Measurements from ENCODE around the gene POU2F1.

POU2F1 gene

GRCh38 chr1:167216809-167217208 lies 3.9 kb upstream of the POU2F1 start:
- no peak overlapping the region for H3K4ac ChIP-seq (ENCODE audit: low read length)
- no peak overlapping the region for H2BK5ac ChIP-seq (ENCODE audit: low read length)
- H2BK120ac ChIP-seq (ENCODE audit: low read depth, low read length) = no peak overlapping the region
- H3K4me3 ChIP-seq (ENCODE audit: low read length in 2 of 2) = no peak overlapping the region
- no peaks in the 10 kb centered on the region for H3K36me3 ChIP-seq (replicated peaks in 1 of 2; ENCODE audit: control insufficient read depth in 2 of 2, insufficient read depth in 2 of 2, low read length in 2 of 2)
- H2BK12ac ChIP-seq (ENCODE audit: low read length) = no peak overlapping the region
- DNase-seq (ENCODE audit: low spot score) = no peak
- no peak overlapping the region for H2AFZ ChIP-seq (ENCODE audit: low read length)
- no peak overlapping the region for H4K91ac ChIP-seq (ENCODE audit: low read depth, low read length, poor library complexity)
- H3K27me3 ChIP-seq (ENCODE audit: control insufficient read depth in 3 of 3, insufficient read depth in 3 of 3, low read depth in 1 of 3, low read length in 3 of 3) = peaks cover 0 to 14% (median 0%) of the 10 kb centered on the region in 3 experiments
- no peak overlapping the region for H2AK5ac ChIP-seq (ENCODE audit: low read depth, low read length)
- H3K18ac ChIP-seq (ENCODE audit: low read length) = no peak overlapping the region
- no peak overlapping the region for H3K14ac ChIP-seq (ENCODE audit: low read length)
- no peak overlapping the region for H3K9ac ChIP-seq (ENCODE audit: low read depth, low read length, poor library complexity)
- H3K9me3 ChIP-seq (replicated peaks in 1 of 2; ENCODE audit: control insufficient read depth in 2 of 2, insufficient read depth in 1 of 2, low read depth in 1 of 2, low read length in 2 of 2) = peaks cover 0 to 2% of the 10 kb centered on the region in 2 donors
- H2BK15ac ChIP-seq (ENCODE audit: low read length) = no peak overlapping the region
- H4K8ac ChIP-seq (ENCODE audit: low read depth, low read length) = no peak overlapping the region
- H3K23ac ChIP-seq (ENCODE audit: low read depth, low read length, poor library complexity) = no peak overlapping the region
- H3K4me2 ChIP-seq (ENCODE audit: insufficient read depth, low read length, poor library complexity, severe bottlenecking) = no peak overlapping the region
- H3K4me1 ChIP-seq (ENCODE audit: control insufficient read depth in 2 of 2, insufficient read depth in 1 of 2, low read depth in 1 of 2, low read length in 2 of 2) = peaks cover 0 to 2% of the 10 kb centered on the region in 2 donors
- no peak overlapping the region for H3K27ac ChIP-seq (replicated peaks; ENCODE audit: low read length)
- H3K79me1 ChIP-seq (ENCODE audit: low read depth, low read length) = peaks cover 2% of the 10 kb centered on the region

- WGBS, 2 donors (ENCODE audit: extremely low coverage in 2 of 2, insufficient read length in 2 of 2, insufficient replicate concordance in 1 of 2) = no CpG with 5 or more reads among the region's 5 CpGs
- no peak overlapping the region for H3K23ac ChIP-seq (ENCODE audit: low read depth, low read length, poor library complexity)
- no peak overlapping the region for H3K27ac ChIP-seq (replicated peaks; ENCODE audit: low read length)
- H3K9me3 ChIP-seq (replicated peaks in 1 of 2; ENCODE audit: control insufficient read depth in 2 of 2, insufficient read depth in 1 of 2, low read depth in 1 of 2, low read length in 2 of 2) = peaks cover 0 to 2% of the 10 kb centered on the region in 2 donors
- no peak overlapping the region for H3K4me2 ChIP-seq (ENCODE audit: insufficient read depth, low read length, poor library complexity, severe bottlenecking)
- no peak for DNase-seq (ENCODE audit: low spot score)
- no peak overlapping the region for H2BK120ac ChIP-seq (ENCODE audit: low read depth, low read length)
- no peaks in the 10 kb centered on the region for H3K36me3 ChIP-seq (replicated peaks in 1 of 2; ENCODE audit: control insufficient read depth in 2 of 2, insufficient read depth in 2 of 2, low read length in 2 of 2)
- H3K4me1 ChIP-seq (ENCODE audit: control insufficient read depth in 2 of 2, insufficient read depth in 1 of 2, low read depth in 1 of 2, low read length in 2 of 2) = peaks cover 2 to 12% of the 10 kb centered on the region in 2 donors
- H3K14ac ChIP-seq (ENCODE audit: low read length) = no peak overlapping the region
- H2BK12ac ChIP-seq (ENCODE audit: low read length) = no peak overlapping the region
- peak overlapping the region; percentile 97 for H2AFZ ChIP-seq (ENCODE audit: low read length)
- H3K27me3 ChIP-seq (ENCODE audit: control insufficient read depth in 3 of 3, insufficient read depth in 3 of 3, low read depth in 1 of 3, low read length in 3 of 3) = peaks cover 0 to 7% (median 0%) of the 10 kb centered on the region in 3 experiments
- no peak overlapping the region for H3K9ac ChIP-seq (ENCODE audit: low read depth, low read length, poor library complexity)
- H3K4me3 ChIP-seq (ENCODE audit: low read length in 2 of 2) = peak overlapping the region in 1 of 2 donors; percentile 82
- no peak overlapping the region for H3K18ac ChIP-seq (ENCODE audit: low read length)
- H2AK5ac ChIP-seq (ENCODE audit: low read depth, low read length) = no peak overlapping the region
- H4K8ac ChIP-seq (ENCODE audit: low read depth, low read length) = no peak overlapping the region
- H3K79me1 ChIP-seq (ENCODE audit: low read depth, low read length) = peaks cover 2% of the 10 kb centered on the region
- H2BK15ac ChIP-seq (ENCODE audit: low read length) = no peak overlapping the region
- H2BK5ac ChIP-seq (ENCODE audit: low read length) = no peak overlapping the region
- no peak overlapping the region for H4K91ac ChIP-seq (ENCODE audit: low read depth, low read length, poor library complexity)
- H3K4ac ChIP-seq (ENCODE audit: low read length) = no peak overlapping the region
Observed at GRCh38 chr1:167219194-167219593, 1.5 kb upstream of the POU2F1 start.

GRCh38 chr1:167219646-167220536 lies 795 bp upstream of the POU2F1 start:
- H3K18ac ChIP-seq (ENCODE audit: low read length) = peak overlapping the region; percentile 100
- peak overlapping the region; percentile 91 for H3K9ac ChIP-seq (ENCODE audit: low read depth, low read length, poor library complexity)
- H2BK5ac ChIP-seq (ENCODE audit: low read length) = peak overlapping the region; percentile 100
- H3K79me1 ChIP-seq (ENCODE audit: low read depth, low read length) = peaks cover 2% of the 10 kb centered on the region
- H2BK15ac ChIP-seq (ENCODE audit: low read length) = peak overlapping the region; percentile 55
- peak overlapping the region; percentile 100 for H2AK5ac ChIP-seq (ENCODE audit: low read depth, low read length)
- H3K27me3 ChIP-seq (ENCODE audit: control insufficient read depth in 3 of 3, insufficient read depth in 3 of 3, low read depth in 1 of 3, low read length in 3 of 3) = peaks cover 0 to 1% (median 0%) of the 10 kb centered on the region in 3 experiments
- peak overlapping the region; percentile 100 for H3K4ac ChIP-seq (ENCODE audit: low read length)
- H3K27ac ChIP-seq (replicated peaks; ENCODE audit: low read length) = peak overlapping the region; percentile 99
- H4K8ac ChIP-seq (ENCODE audit: low read depth, low read length) = peak overlapping the region; percentile 43
- H3K4me3 ChIP-seq (ENCODE audit: low read length in 2 of 2) = peak overlapping the region; percentile 82 to 88
- peak overlapping the region; percentile 82 for H3K14ac ChIP-seq (ENCODE audit: low read length)
- no CpG with 5 or more reads among the region's 55 CpGs for WGBS, 2 donors (ENCODE audit: extremely low coverage in 2 of 2, insufficient read length in 2 of 2, insufficient replicate concordance in 1 of 2)
- peaks cover 0 to 2% of the 10 kb centered on the region in 2 donors for H3K9me3 ChIP-seq (replicated peaks in 1 of 2; ENCODE audit: control insufficient read depth in 2 of 2, insufficient read depth in 1 of 2, low read depth in 1 of 2, low read length in 2 of 2)
- H3K4me2 ChIP-seq (ENCODE audit: insufficient read depth, low read length, poor library complexity, severe bottlenecking) = peak overlapping the region; percentile 98
- DNase-seq (ENCODE audit: low spot score) = peak; percentile 87
- peak overlapping the region; percentile 97 for H2AFZ ChIP-seq (ENCODE audit: low read length)
- no peaks in the 10 kb centered on the region for H3K36me3 ChIP-seq (replicated peaks in 1 of 2; ENCODE audit: control insufficient read depth in 2 of 2, insufficient read depth in 2 of 2, low read length in 2 of 2)
- peak overlapping the region; percentile 91 for H2BK120ac ChIP-seq (ENCODE audit: low read depth, low read length)
- peaks cover 2 to 14% of the 10 kb centered on the region in 2 donors for H3K4me1 ChIP-seq (ENCODE audit: control insufficient read depth in 2 of 2, insufficient read depth in 1 of 2, low read depth in 1 of 2, low read length in 2 of 2)
- no peak overlapping the region for H2BK12ac ChIP-seq (ENCODE audit: low read length)
- peak overlapping the region; percentile 98 for H3K23ac ChIP-seq (ENCODE audit: low read depth, low read length, poor library complexity)
- peak overlapping the region; percentile 97 for H4K91ac ChIP-seq (ENCODE audit: low read depth, low read length, poor library complexity)

GRCh38 chr1:167221126-167221737 lies 546 bp downstream of the POU2F1 start:
- no CpG with 5 or more reads among the region's 76 CpGs for WGBS, 2 donors (ENCODE audit: extremely low coverage in 2 of 2, insufficient read length in 2 of 2, insufficient replicate concordance in 1 of 2)
- H4K91ac ChIP-seq (ENCODE audit: low read depth, low read length, poor library complexity) = no peak overlapping the region
- H3K4me3 ChIP-seq (ENCODE audit: low read length in 2 of 2) = peak overlapping the region; percentile 73 to 97
- peak overlapping the region; percentile 87 for H2AFZ ChIP-seq (ENCODE audit: low read length)
- H3K9me3 ChIP-seq (replicated peaks in 1 of 2; ENCODE audit: control insufficient read depth in 2 of 2, insufficient read depth in 1 of 2, low read depth in 1 of 2, low read length in 2 of 2) = peaks cover 0 to 2% of the 10 kb centered on the region in 2 donors
- H2BK12ac ChIP-seq (ENCODE audit: low read length) = peak overlapping the region; percentile 58
- H3K14ac ChIP-seq (ENCODE audit: low read length) = no peak overlapping the region
- H3K27ac ChIP-seq (replicated peaks; ENCODE audit: low read length) = peak overlapping the region; percentile 87
- H3K79me1 ChIP-seq (ENCODE audit: low read depth, low read length) = peaks cover 2% of the 10 kb centered on the region
- no peaks in the 10 kb centered on the region for H3K36me3 ChIP-seq (replicated peaks in 1 of 2; ENCODE audit: control insufficient read depth in 2 of 2, insufficient read depth in 2 of 2, low read length in 2 of 2)
- peak overlapping the region; percentile 58 for H2BK15ac ChIP-seq (ENCODE audit: low read length)
- peak overlapping the region; percentile 89 for H3K23ac ChIP-seq (ENCODE audit: low read depth, low read length, poor library complexity)
- peak overlapping the region; percentile 72 for H3K4ac ChIP-seq (ENCODE audit: low read length)
- H3K4me1 ChIP-seq (ENCODE audit: control insufficient read depth in 2 of 2, insufficient read depth in 1 of 2, low read depth in 1 of 2, low read length in 2 of 2) = peaks cover 3 to 14% of the 10 kb centered on the region in 2 donors
- peak; percentile 26 for DNase-seq (ENCODE audit: low spot score)
- H3K18ac ChIP-seq (ENCODE audit: low read length) = peak overlapping the region; percentile 97
- peak overlapping the region; percentile 91 for H2AK5ac ChIP-seq (ENCODE audit: low read depth, low read length)
- H4K8ac ChIP-seq (ENCODE audit: low read depth, low read length) = peak overlapping the region; percentile 43
- peak overlapping the region; percentile 96 for H2BK5ac ChIP-seq (ENCODE audit: low read length)
- H3K9ac ChIP-seq (ENCODE audit: low read depth, low read length, poor library complexity) = peak overlapping the region; percentile 97
- no peaks in the 10 kb centered on the region for H3K27me3 ChIP-seq (ENCODE audit: control insufficient read depth in 3 of 3, insufficient read depth in 3 of 3, low read depth in 1 of 3, low read length in 3 of 3)
- no peak overlapping the region for H2BK120ac ChIP-seq (ENCODE audit: low read depth, low read length)
- peak overlapping the region; percentile 60 for H3K4me2 ChIP-seq (ENCODE audit: insufficient read depth, low read length, poor library complexity, severe bottlenecking)
